Gastroesophageal sphincter (tissue), 4 donors: ENCODE measurements around the gene GOLT1B. TPM values are rescaled to one million over a fixed set of nuclear protein-coding genes. Genes with fewer than 3 reads are reported as not detected.

Source experiments
- ATAC-seq: fragments of 150-250 bp; one replicate; pipeline ENCODE4 v1.9.1; 2016; ENCODE audit warnings: mild to moderate bottlenecking, moderate library complexity
- H3K27ac ChIP-seq, 4 donors: fragments of 200-600 bp; sonication (generic) in 3 of 4; 1 replicate in 3 of 4; 2 replicates in 1 of 4; pipeline ENCODE4 v1.5.1; 2016 to 2019
- H3K27me3 ChIP-seq: fragments of 200-600 bp; sonication (generic); one replicate; pipeline ENCODE4 v1.5.1; 2019
- H3K36me3 ChIP-seq, 2 donors: fragments of 200-600 bp; sonication (generic); one replicate each; pipeline ENCODE4 v1.5.1; 2019; ENCODE audit warnings: control low read depth in 1 of 2
- H3K4me1 ChIP-seq, 3 donors: fragments of 200-600 bp; sonication (generic); 1 replicate in 2 of 3; 2 replicates in 1 of 3; pipeline ENCODE4 v1.5.1; 2016 to 2019; ENCODE audit warnings: control low read depth in 2 of 3
- H3K4me3 ChIP-seq, 2 donors: fragments of 200-600 bp; sonication (generic); one replicate each; pipeline ENCODE4 v1.5.1; 2019; ENCODE audit warnings: mild to moderate bottlenecking in 1 of 2, moderate library complexity in 1 of 2
- H3K9me3 ChIP-seq, 3 donors: fragments of 200-600 bp; sonication (generic); one replicate each; pipeline ENCODE4 v1.5.1; 2017 to 2019; ENCODE audit warnings: control low read depth in 2 of 3
- CTCF ChIP-seq, 4 experiments: fragments of 200-600 bp in 2 of 4; fragments of 450-650 bp in 2 of 4; sonication (generic) in 1 of 4; IDR thresholded peaks; one replicate each; pipeline ENCODE4 v1.5.1; 2017 to 2019; ENCODE audit warnings: antibody characterized with exemption in 4 of 4, mild to moderate bottlenecking in 2 of 4, moderate library complexity in 2 of 4
- EP300 ChIP-seq: sonication (generic); formaldehyde crosslinking; IDR thresholded peaks from one replicate; pipeline ENCODE4 v1.6.1; 2017; ENCODE audit warnings: antibody characterized with exemption, mild to moderate bottlenecking
- POLR2A ChIP-seq, 2 donors: fragments of 450-650 bp; IDR thresholded peaks; one replicate each; pipeline ENCODE4 v1.6.1; 2017; ENCODE audit warnings: antibody characterized with exemption in 2 of 2, mild to moderate bottlenecking in 2 of 2, moderate library complexity in 1 of 2
- POLR2AphosphoS5 ChIP-seq: sonication (generic); formaldehyde crosslinking; IDR thresholded peaks from one replicate; pipeline ENCODE4 v1.6.1; 2017; ENCODE audit warnings: antibody characterized with exemption
- WGBS, 2 donors: methylation state at CpG; one replicate each; pipeline ENCODE4 v1.1.5; 2018; ENCODE audit warnings: low coverage in 1 of 2; 5-methylcytosine and 5-hydroxymethylcytosine counted together
- total RNA-seq, 4 donors: library from RNA; depleted of rRNA; stranded (reverse); fragments of >200 nt; gene quantifications; one replicate each; pipeline ENCODE4 v1.1.0, GENCODE V29; 2016

The GOLT1B gene
- total RNA-seq, 4 donors from 2014 or later = 16.9 to 24.4 (median 20.9) TPM

GRCh38 chr12:21483531-21483930, 18.1 kb upstream of the GOLT1B start:
- H3K27ac ChIP-seq = no peak overlapping the region
- H3K9me3 ChIP-seq = no peaks in the 10 kb centered on the region
- WGBS, 2 donors = 79 to 80% methylated on average over 3 of the region's 3 CpGs
- H3K4me1 ChIP-seq = no peaks in the 10 kb centered on the region
- no peak for ATAC-seq
- H3K27me3 ChIP-seq = no peaks in the 10 kb centered on the region
- TF ChIP-seq CTCF (IDR thresholded peaks at IDR 0.05) (no peak), POLR2AphosphoS5 (no peak), POLR2A (IDR thresholded peaks at IDR 0.05) (no peak), EP300 (no peak)
- H3K36me3 ChIP-seq = peaks cover 9 to 75% of the 10 kb centered on the region in 2 donors
- no peak overlapping the region for H3K4me3 ChIP-seq

GRCh38 chr12:21485998-21486397, 15.6 kb upstream of the GOLT1B start:
- TF ChIP-seq POLR2AphosphoS5 = no peak
- no peak for TF ChIP-seq POLR2A (IDR thresholded peaks at IDR 0.05)
- no peak for TF ChIP-seq CTCF (IDR thresholded peaks at IDR 0.05)
- no peak for TF ChIP-seq EP300
- Histone ChIP-seq H3K9me3 (no peaks in the 10 kb centered on the region), H3K4me1 (no peaks in the 10 kb centered on the region), H3K4me3 (no peak overlapping the region), H3K36me3 (peaks cover 5 to 78% of the 10 kb centered on the region in 2 donors), H3K27me3 (no peaks in the 10 kb centered on the region), H3K27ac (no peak overlapping the region)
- ATAC-seq = no peak

GRCh38 chr12:21499765-21500164, 1.8 kb upstream of the GOLT1B start:
- no peak for ATAC-seq
- Histone ChIP-seq H3K36me3 (peaks cover 4 to 39% of the 10 kb centered on the region in 2 donors), H3K4me3 (no peak overlapping the region), H3K4me1 (peaks cover 14 to 52% (median 17%) of the 10 kb centered on the region in 3 donors), H3K9me3 (no peaks in the 10 kb centered on the region), H3K27me3 (no peaks in the 10 kb centered on the region), H3K27ac (no peak overlapping the region)
- TF ChIP-seq POLR2AphosphoS5 (no peak), EP300 (no peak), POLR2A (IDR thresholded peaks at IDR 0.05) (no peak), CTCF (IDR thresholded peaks at IDR 0.05) (no peak)
- WGBS, 2 donors = 63 to 78% methylated on average over 2 of the region's 2 CpGs

- H3K4me1 ChIP-seq = peaks cover 14 to 62% (median 17%) of the 10 kb centered on the region in 3 donors
- no peak for ATAC-seq
Observed at GRCh38 chr12:21500786-21501257, 767 bp upstream of the GOLT1B start.

More at GRCh38 chr12:21500786-21501257, 767 bp upstream of the GOLT1B start:
- Histone ChIP-seq H3K9me3 (no peaks in the 10 kb centered on the region), H3K27ac (peak overlapping the region; percentile 87 to 97 (median 88)), H3K4me3 (peak overlapping the region; percentile 76 to 86), H3K27me3 (no peaks in the 10 kb centered on the region), H3K36me3 (peaks cover 1 to 29% of the 10 kb centered on the region in 2 donors)
- 8 to 9% methylated on average over 4 to 7 of the region's 8 CpGs for WGBS, 2 donors
- TF ChIP-seq POLR2AphosphoS5 = no peak
- TF ChIP-seq EP300 = no peak
- TF ChIP-seq POLR2A (IDR thresholded peaks at IDR 0.05) = no peak
- TF ChIP-seq CTCF (IDR thresholded peaks at IDR 0.05) = no peak
